HG03196 (cell line): Measurements from ENCODE around the gene TOP2A.

Source experiments
- ATAC-seq: cut with Tn5 transposase; IDR thresholded peaks from one replicate; pipeline ENCODE4 v1.9.1; 2021; ENCODE audit not compliant: unreplicated experiment

Gene TOP2A

DNA sequence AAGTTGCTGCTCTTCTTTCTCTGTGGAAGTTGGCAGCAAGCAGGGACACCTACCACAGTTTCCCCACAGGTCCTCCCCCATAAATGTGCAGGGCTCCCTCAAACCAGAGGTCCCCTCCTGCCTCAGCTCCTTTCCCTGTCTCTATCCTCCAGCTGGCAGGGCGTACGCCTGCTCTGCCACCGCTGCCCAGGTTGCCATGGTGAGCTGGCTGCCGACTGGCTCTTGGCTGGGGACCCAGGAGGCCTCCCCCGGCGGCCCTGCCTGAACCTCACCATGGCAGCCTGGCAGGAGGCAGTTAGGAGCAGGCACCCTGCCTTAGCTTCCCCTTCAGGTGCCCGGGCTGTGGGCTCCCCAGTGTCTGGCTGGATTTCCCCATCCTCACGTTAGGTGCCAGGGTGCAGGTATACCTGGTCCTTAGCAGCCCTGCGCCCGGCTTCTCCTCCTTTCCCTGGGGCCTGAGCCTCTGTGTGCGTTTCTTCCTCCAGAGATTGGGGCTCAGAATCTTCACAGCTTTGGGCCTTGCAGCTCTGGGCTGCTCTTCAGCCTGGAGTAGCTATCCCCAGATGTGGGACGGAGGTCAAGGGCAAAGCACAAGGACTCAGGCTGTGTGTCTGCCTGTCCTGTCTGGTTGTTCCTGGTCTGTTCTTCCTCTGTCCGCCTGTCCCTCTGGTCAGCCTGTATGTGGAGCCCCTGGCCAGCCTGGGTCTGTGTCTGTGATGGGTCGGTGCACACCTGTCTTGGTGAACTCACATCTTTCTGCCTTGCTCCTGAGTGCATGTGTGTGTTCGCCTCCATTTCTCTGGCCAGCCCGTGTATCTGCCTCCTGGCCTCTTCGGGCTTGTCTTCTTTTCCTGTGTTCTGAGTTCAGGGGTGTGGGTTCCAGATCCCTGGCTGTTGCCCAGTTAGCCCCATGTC lies 68.9 kb downstream of the TOP2A start:
- no peak for ATAC-seq

- no peak for ATAC-seq
Observed at GRCh38 chr17:40348136-40348504, 69.6 kb downstream of the TOP2A start.

DNA sequence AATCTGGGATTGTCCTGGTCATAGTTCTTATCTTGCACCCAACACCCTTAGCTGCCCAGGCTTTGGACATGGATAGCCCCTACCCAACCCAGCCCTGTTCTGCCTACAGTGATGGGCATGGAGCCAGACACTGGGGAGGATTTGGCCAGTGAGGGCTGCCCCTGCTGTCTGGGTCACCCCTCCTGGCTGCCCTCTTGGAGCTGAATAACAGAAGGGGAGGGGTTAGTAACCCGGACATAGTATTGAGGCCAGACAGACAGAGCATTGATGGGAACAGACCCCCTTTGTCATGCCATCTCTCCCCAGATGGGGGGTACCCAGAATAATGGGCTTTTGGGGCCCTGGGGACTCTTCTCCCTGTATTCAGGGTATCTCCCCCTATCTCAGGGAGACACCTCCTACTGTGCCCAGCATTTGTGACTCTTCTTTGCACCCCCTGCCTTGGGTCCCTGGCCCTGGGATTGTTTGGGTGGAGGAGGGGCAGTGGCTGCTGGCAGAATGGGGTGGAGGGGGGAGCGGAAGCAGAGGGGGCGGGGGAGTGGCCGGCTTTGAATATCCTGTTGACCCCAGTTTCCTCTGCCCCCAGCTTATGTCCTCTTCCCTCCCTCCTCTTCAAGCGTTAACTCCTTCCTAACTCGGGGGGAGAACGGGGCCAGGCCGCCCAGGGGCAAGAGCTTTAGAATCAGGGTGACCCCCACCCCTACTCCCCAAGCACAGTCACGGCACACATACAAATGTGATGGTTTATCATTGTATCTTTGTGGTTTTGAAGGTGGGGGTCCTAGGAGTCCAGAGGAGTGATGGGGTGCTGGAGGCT lies 70.2 kb downstream of the TOP2A start:
- no peak for ATAC-seq

- ATAC-seq = no peak
Observed at GRCh38 chr17:40346765-40347158, 70.9 kb downstream of the TOP2A start.

- no peak for ATAC-seq
Observed at GRCh38 chr17:40345994-40346764, 71.5 kb downstream of the TOP2A start.

DNA sequence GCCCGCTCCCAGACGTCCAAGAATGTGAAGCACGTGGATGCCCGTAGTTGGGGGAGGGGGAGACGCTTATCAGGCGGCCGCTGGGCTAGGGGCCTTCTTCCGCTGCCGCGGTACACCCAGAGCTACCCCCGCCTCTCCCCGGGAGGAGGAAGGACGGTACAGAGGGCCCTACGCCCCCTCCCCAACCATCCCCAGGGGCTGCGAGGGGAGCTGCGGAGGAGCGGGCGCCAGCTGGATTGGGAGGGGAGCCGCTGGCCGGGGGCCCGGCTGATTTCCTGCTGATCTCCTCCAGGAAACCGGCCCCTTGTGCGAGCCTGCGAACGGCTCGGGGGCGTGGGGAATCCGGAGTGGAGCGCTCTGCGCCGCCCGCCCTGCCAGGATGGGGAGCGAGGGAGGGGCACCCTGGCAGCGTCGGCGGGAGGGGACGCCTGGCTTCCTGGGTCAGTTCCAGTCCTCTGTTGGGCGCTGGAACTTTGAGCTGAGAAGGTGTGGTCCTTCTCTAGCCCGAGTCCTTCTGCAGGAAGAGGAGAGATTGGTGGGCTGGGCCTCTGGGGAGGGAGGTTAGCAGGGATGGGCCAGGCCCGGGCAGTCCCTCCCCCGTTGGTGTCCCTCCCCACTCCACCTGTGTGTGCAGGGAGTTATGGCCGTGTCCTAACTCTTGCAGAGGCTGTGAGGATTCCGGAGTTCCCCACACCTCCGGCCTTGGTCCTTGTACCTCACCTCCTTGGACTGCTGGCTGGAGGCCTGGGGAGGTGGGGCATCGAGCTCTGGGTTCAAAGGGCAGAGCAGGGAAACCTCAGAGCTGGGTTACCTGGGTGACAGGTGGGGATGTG lies 72.3 kb downstream of the TOP2A start:
- no peak for ATAC-seq

- ATAC-seq = no peak
Observed at GRCh38 chr17:40344421-40345160, 73.1 kb downstream of the TOP2A start.

DNA sequence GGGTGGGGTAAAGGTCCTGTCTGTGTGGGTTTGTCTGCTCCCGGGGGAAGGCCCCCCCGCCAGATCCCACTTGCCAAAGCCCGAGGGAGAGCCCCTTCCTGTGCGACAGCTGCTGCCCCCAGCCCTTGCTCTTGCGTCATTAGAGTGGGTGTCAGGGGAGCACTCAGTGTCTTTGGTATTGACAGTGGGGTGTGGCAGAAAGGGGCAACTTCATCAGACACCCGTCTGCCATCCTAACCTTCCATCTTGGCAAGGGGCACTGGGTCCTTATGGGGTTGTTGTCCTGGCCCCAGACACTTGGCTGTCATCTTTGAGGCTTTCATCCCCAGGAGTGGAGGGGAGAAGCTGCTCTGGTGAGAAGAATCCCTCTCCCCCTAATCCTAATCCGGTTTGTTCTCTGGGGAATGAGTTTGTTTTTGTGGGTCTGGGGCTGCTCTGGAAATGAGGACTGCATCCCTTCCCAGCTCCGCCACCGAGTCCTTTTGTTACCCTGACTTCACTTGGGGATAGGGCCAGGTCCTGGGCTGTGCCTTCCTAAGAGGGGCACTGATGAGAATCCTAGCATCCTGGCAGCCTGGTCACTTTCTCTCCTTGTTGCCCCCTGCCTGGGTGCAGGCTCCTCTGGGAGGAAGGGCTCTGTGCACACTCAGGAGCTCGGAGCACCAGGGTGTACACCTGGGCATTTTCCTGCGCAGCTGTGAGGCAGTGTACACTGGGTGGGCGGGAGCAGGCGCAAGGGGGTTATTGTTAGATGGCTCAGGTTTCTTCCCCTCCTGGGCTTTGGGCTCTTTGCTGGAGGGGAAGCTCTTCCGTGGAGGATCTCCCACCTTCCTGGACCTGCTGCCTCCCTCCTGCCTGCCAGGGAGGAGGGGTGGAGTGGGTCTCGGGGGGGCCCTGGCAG lies 74.2 kb downstream of the TOP2A start:
- no peak for ATAC-seq

DNA sequence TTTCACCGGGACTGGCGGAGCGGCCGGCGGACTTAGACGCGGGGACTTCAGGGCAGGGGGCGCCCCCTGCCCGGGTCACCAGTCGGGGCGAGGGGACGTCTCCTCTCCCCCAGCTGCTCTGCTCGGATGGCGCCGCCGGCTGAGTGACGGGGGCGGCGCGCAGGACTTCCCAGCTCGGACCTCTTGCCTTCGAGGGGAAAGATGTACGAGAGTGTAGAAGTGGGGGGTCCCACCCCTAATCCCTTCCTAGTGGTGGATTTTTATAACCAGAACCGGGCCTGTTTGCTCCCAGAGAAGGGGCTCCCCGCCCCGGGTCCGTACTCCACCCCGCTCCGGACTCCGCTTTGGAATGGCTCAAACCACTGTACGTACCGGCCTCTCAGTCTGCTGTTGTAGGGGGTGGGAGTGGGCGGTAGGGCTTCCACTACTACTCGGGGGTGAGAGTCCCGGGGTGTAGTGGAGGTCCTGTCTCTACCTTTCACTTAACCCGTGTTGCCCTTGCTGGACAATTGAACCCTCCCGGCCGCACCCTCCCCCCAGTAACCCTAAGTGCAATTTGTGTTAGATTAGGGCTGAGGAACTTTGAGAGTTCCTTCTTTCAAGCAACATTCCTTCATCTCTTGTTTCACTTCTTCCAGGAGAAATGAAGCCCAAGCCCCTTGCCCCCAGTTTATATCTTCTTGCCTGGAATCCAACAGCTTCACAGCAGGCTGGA lies 75.0 kb downstream of the TOP2A start:
- ATAC-seq = no peak

- no peak for ATAC-seq
Observed at GRCh38 chr17:40341808-40342503, 75.7 kb downstream of the TOP2A start.

DNA sequence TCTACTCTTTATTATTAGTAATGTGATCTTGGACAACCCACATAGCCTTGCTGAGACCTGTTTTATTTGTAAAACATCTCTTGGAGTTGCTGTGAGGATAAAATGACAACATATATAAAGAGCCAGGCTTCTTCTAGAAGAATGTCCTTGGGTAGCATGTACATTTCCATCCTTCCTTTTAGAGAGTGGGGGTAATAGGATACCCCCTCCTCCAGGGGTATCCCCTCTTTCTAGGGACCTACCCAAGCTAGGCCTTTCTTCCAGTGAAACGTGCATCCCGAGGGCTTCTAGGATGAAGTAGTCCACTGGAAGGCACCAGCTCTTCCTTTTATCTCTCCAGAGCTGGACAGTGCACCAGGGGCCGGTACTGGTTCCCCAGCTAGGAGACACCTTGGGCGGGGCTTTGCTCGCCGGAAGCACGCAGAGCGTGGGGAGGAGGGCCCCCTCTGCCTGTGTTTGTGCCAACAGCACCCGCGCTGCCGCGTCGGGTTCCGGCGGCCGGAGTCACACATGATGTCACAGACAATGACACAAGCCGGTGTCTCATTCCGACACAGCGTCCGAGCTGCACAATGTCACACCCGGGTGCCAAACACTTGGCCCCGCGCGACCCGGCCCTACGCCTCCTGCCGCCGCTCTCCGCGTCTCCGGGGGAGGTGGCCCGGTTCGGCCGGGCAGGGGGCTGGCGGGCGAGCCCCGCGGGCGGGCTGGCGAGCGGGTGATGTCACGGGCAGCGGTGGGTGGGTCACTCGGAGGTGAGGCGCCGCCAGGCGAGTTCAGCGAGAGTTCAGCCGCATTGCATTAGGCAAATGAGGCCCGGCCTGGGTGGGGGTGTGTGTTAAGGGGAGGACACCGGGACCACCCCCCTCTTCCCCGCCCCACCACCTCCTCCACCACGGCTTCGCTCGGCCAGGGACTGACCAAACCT lies 76.6 kb downstream of the TOP2A start:
- ATAC-seq = peak; percentile 51

GRCh38 chr17:40340327-40340726 lies 77.4 kb downstream of the TOP2A start:
- no peak for ATAC-seq

GRCh38 chr17:40338941-40339649 lies 78.6 kb downstream of the TOP2A start:
- ATAC-seq = no peak
